Measurements from ENCODE around the gene CDC5L.

- TF ChIP-seq POLR2AphosphoS5 (IDR thresholded peaks at IDR 0.05) (peak; percentile 90), POLR2A (IDR thresholded peaks at IDR 0.05) (no peak), CTCF (IDR thresholded peaks at IDR 0.05) (peak; percentile 75 to 98 (median 96))
Observed at GRCh38 chr6:44475779-44476434, 88.4 kb downstream of the CDC5L start.

Data from prostate gland (tissue), 2 donors.